H9 (cell line): Measurements from ENCODE around the gene KRCC1. TPM values are rescaled to one million over a fixed set of nuclear protein-coding genes. Genes with fewer than 3 reads are reported as not detected.
"Not testable (repeated sequence)": the region's sequence is repeated elsewhere in the genome, so short reads cannot be mapped to it uniquely, and the experiment has no call there.

Source experiments
- DNase-seq: peaks from one replicate; pipeline ENCODE4 v3.0.0-alpha.2; 2017
- H2AFZ ChIP-seq: one replicate; pipeline ENCODE4 v1.6.1; 2013; ENCODE audit warnings: mild to moderate bottlenecking, low read length, control low read depth, moderate library complexity
- H2AK5ac ChIP-seq: 2 replicates; pipeline ENCODE4 v1.6.1; 2013; ENCODE audit warnings: low read length, control low read depth, mixed read lengths; ENCODE audit not compliant: insufficient read length
- H2BK120ac ChIP-seq: one replicate; pipeline ENCODE4 v1.6.1; 2013; ENCODE audit warnings: low read depth, mild to moderate bottlenecking, low read length, control low read depth, inconsistent platforms; ENCODE audit not compliant: poor library complexity, severe bottlenecking
- H2BK12ac ChIP-seq: 2 replicates; pipeline ENCODE4 v1.6.1; 2013; ENCODE audit warnings: low read length, control low read depth, mixed read lengths, low read depth; ENCODE audit not compliant: insufficient read length
- H2BK15ac ChIP-seq: 2 replicates; pipeline ENCODE4 v1.6.1; 2013; ENCODE audit warnings: low read depth, low read length, control low read depth
- H2BK20ac ChIP-seq: one replicate; pipeline ENCODE4 v1.6.1; 2013; ENCODE audit warnings: low read depth, mild to moderate bottlenecking, low read length, control low read depth, inconsistent platforms; ENCODE audit not compliant: poor library complexity, severe bottlenecking
- H2BK5ac ChIP-seq: 2 replicates; pipeline ENCODE4 v1.6.1; 2013; ENCODE audit warnings: low read length, control low read depth, mixed read lengths; ENCODE audit not compliant: insufficient read length
- H3K14ac ChIP-seq: 2 replicates; pipeline ENCODE4 v1.6.1; 2013; ENCODE audit warnings: low read length, control low read depth; ENCODE audit not compliant: insufficient read depth
- H3K18ac ChIP-seq: 2 replicates; pipeline ENCODE4 v1.6.1; 2013; ENCODE audit warnings: low read depth, mild to moderate bottlenecking, mixed read lengths, low read length, control low read depth; ENCODE audit not compliant: insufficient read length
- H3K23ac ChIP-seq: 2 replicates; pipeline ENCODE4 v1.6.1; 2013; ENCODE audit warnings: low read length, control low read depth, mixed read lengths, low read depth; ENCODE audit not compliant: insufficient read length
- H3K23me2 ChIP-seq: 2 replicates; pipeline ENCODE4 v1.6.1; 2013; ENCODE audit warnings: low read depth, mild to moderate bottlenecking, mixed read lengths, low read length, control low read depth; ENCODE audit not compliant: insufficient read length, poor library complexity, severe bottlenecking
- H3K27ac ChIP-seq: 2 replicates; pipeline ENCODE4 v1.5.1; 2013; ENCODE audit warnings: low read length, control low read depth, mixed read lengths, low read depth; ENCODE audit not compliant: insufficient read length
- H3K27me3 ChIP-seq: 2 replicates; pipeline ENCODE4 v1.6.1; 2013; ENCODE audit warnings: low read length, control low read depth, inconsistent platforms; ENCODE audit not compliant: insufficient read depth
- H3K4ac ChIP-seq: 2 replicates; pipeline ENCODE4 v1.6.1; 2013; ENCODE audit warnings: low read depth, mild to moderate bottlenecking, control low read depth, inconsistent platforms, low read length, moderate library complexity
- H3K4me1 ChIP-seq: 2 replicates; pipeline ENCODE4 v1.6.1; 2013; ENCODE audit warnings: low read length, control low read depth, inconsistent platforms; ENCODE audit not compliant: insufficient read depth
- H3K4me2 ChIP-seq: 2 replicates; pipeline ENCODE4 v1.6.1; 2013; ENCODE audit warnings: low read length, control low read depth, mixed read lengths; ENCODE audit not compliant: insufficient read length, insufficient read depth
- H3K56ac ChIP-seq: 2 replicates; pipeline ENCODE4 v1.6.1; 2013; ENCODE audit warnings: low read depth, mild to moderate bottlenecking, mixed read lengths, low read length, control low read depth; ENCODE audit not compliant: insufficient read length
- H3K79me1 ChIP-seq: 2 replicates; pipeline ENCODE4 v1.6.1; 2013; ENCODE audit warnings: low read depth, mild to moderate bottlenecking, moderate library complexity, low read length, control low read depth, inconsistent platforms; ENCODE audit not compliant: insufficient read depth, poor library complexity, severe bottlenecking
- H3K79me2 ChIP-seq: 2 replicates; pipeline ENCODE4 v1.6.1; 2013; ENCODE audit warnings: low read length, control low read depth, inconsistent platforms; ENCODE audit not compliant: insufficient read depth
- H3K9ac ChIP-seq: 2 replicates; pipeline ENCODE4 v1.6.1; 2013; ENCODE audit warnings: low read length, control low read depth, mixed read lengths; ENCODE audit not compliant: insufficient read length; ENCODE audit errors: extremely low read depth
- H3K9me3 ChIP-seq: one replicate; pipeline ENCODE4 v1.6.1; 2013; ENCODE audit warnings: low read depth, low read length, inconsistent platforms; ENCODE audit not compliant: control insufficient read depth
- H3T11ph ChIP-seq: one replicate; pipeline ENCODE4 v1.6.1; 2013; ENCODE audit warnings: mild to moderate bottlenecking, low read length, control low read depth, inconsistent platforms
- H4K20me1 ChIP-seq: one replicate; pipeline ENCODE4 v1.6.1; 2013; ENCODE audit not compliant: control insufficient read depth, insufficient read length, insufficient read depth
- H4K5ac ChIP-seq: 2 replicates; pipeline ENCODE4 v1.6.1; 2013; ENCODE audit warnings: low read depth, mild to moderate bottlenecking, mixed read lengths, low read length, control low read depth; ENCODE audit not compliant: insufficient read length
- H4K8ac ChIP-seq: replicated peaks from 2 replicates; pipeline ENCODE4 v1.6.1; 2013; ENCODE audit warnings: low read length, control low read depth, mixed read lengths, low read depth; ENCODE audit not compliant: insufficient read length
- H4K91ac ChIP-seq: 2 replicates; pipeline ENCODE4 v1.6.1; 2013; ENCODE audit warnings: low read depth, mild to moderate bottlenecking, moderate library complexity, mixed read lengths, low read length, control low read depth; ENCODE audit not compliant: insufficient read length
- H3K27ac Mint-ChIP-seq, 3 experiments: 2 replicates in 2 of 3; 3 replicates in 1 of 3; pipeline ENCODE4 v1.8.0; 2020 to 2021; ENCODE audit warnings: mixed read lengths in 3 of 3, mild to moderate bottlenecking in 1 of 3, moderate library complexity in 1 of 3
- H3K27me3 Mint-ChIP-seq: 2 replicates; pipeline ENCODE4 v1.8.0; 2021; ENCODE audit warnings: low read depth, mild to moderate bottlenecking, moderate library complexity, mixed read lengths
- H3K36me3 Mint-ChIP-seq, 3 experiments: 2 replicates in 2 of 3; 3 replicates in 1 of 3; pipeline ENCODE4 v1.8.0; 2020 to 2021; ENCODE audit warnings: low read depth in 3 of 3, mixed read lengths in 3 of 3; ENCODE audit not compliant: insufficient read depth in 1 of 3
- H3K4me1 Mint-ChIP-seq, 2 experiments: 2 replicates each; pipeline ENCODE4 v1.8.0; 2020; ENCODE audit warnings: mixed read lengths in 2 of 2
- H3K4me3 Mint-ChIP-seq, 2 experiments: 2 replicates in 1 of 2; 3 replicates in 1 of 2; pipeline ENCODE4 v1.8.0; 2020 to 2021; ENCODE audit warnings: mild to moderate bottlenecking in 2 of 2, mixed read lengths in 2 of 2, moderate library complexity in 1 of 2
- H3K9me3 Mint-ChIP-seq, 2 experiments: 2 replicates in 1 of 2; 3 replicates in 1 of 2; pipeline ENCODE4 v1.8.0; 2020; ENCODE audit warnings: mild to moderate bottlenecking in 2 of 2, mixed read lengths in 2 of 2, moderate library complexity in 1 of 2
- WGBS: extraction: QIAGEN DNeasy Blood & Tissue Kit; methylation state at CpG from one replicate; pipeline ENCODE4 v1.1.7; 2013; ENCODE audit warnings: missing lambda C conversion rate, low lambda C conversion rate, mixed read lengths; ENCODE audit not compliant: insufficient read length; ENCODE audit errors: extremely low coverage; 5-methylcytosine and 5-hydroxymethylcytosine counted together
- total RNA-seq: library from RNA; stranded (reverse); gene quantifications from 2 replicates; pipeline ENCODE4 v1.2.1, GENCODE V29; 2021
- TF ChIP-seq, protein P1 (sequence below): fragments of 200-600 bp; sonication (generic); conservative IDR thresholded peaks from 3 replicates; pipeline ENCODE4 v1.8.0; 2021; ENCODE audit warnings: antibody characterized with exemption, mild to moderate bottlenecking

The KRCC1 gene
- total RNA-seq, 1 experiment from 2014 or later: 8.2 TPM

DNA sequence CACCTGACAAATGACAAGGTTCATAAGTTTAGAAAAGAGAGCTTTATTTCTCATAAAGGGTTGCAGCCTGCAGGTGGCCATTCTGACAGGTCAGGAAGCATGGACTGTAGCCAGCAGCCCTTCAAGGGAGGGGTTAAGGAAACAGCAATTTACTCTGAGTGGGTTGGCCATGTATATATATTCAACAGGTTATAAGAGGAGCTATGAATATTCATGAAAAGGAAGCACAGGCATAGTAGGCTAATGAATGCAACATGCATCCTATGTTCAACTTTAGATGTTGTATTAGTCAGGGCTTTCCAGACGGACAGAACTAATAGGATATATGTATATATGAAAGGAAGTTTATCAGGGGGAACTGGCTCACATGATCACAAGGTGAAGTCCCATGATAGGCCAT lies 59.8 kb downstream of the KRCC1 start:
- Histone ChIP-seq H4K20me1 (no peaks in the 10 kb centered on the region), H3K23me2 (no peaks in the 10 kb centered on the region), H2BK20ac (no peak overlapping the region), H2AK5ac (no peak overlapping the region), H2BK120ac (no peak overlapping the region), H3K4me1 (no peaks in the 10 kb centered on the region), H3K23ac (no peak overlapping the region), H2BK15ac (no peak overlapping the region), H3K27ac (no peak overlapping the region), H3K27me3 (no peaks in the 10 kb centered on the region), H4K5ac (no peak overlapping the region), H2BK12ac (no peak overlapping the region), H3K4me2 (no peak overlapping the region), H2BK5ac (no peak overlapping the region), H2AFZ (no peak overlapping the region), H3K79me2 (no peaks in the 10 kb centered on the region), H4K8ac (no peak overlapping the region), H3K9me3 (no peaks in the 10 kb centered on the region), H3T11ph (no peak overlapping the region), H3K4ac (no peak overlapping the region), H3K79me1 (no peaks in the 10 kb centered on the region), H3K56ac (no peak overlapping the region), H3K9ac (no peak overlapping the region), H4K91ac (no peak overlapping the region), H3K18ac (no peak overlapping the region), H3K14ac (no peak overlapping the region)
- H3K9me3 Mint-ChIP-seq: no peaks in the 10 kb centered on the region
- no peak for DNase-seq
- no peaks in the 10 kb centered on the region for H3K4me1 Mint-ChIP-seq
- WGBS: no CpG with 5 or more reads among the region's 1 CpG
- H3K4me3 Mint-ChIP-seq: no peak overlapping the region
- H3K36me3 Mint-ChIP-seq: no peaks in the 10 kb centered on the region
- no peak overlapping the region for H3K27ac Mint-ChIP-seq
- H3K27me3 Mint-ChIP-seq: no peaks in the 10 kb centered on the region
- TF ChIP-seq, protein P1, sequence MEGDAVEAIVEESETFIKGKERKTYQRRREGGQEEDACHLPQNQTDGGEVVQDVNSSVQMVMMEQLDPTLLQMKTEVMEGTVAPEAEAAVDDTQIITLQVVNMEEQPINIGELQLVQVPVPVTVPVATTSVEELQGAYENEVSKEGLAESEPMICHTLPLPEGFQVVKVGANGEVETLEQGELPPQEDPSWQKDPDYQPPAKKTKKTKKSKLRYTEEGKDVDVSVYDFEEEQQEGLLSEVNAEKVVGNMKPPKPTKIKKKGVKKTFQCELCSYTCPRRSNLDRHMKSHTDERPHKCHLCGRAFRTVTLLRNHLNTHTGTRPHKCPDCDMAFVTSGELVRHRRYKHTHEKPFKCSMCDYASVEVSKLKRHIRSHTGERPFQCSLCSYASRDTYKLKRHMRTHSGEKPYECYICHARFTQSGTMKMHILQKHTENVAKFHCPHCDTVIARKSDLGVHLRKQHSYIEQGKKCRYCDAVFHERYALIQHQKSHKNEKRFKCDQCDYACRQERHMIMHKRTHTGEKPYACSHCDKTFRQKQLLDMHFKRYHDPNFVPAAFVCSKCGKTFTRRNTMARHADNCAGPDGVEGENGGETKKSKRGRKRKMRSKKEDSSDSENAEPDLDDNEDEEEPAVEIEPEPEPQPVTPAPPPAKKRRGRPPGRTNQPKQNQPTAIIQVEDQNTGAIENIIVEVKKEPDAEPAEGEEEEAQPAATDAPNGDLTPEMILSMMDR: no peak

DNA sequence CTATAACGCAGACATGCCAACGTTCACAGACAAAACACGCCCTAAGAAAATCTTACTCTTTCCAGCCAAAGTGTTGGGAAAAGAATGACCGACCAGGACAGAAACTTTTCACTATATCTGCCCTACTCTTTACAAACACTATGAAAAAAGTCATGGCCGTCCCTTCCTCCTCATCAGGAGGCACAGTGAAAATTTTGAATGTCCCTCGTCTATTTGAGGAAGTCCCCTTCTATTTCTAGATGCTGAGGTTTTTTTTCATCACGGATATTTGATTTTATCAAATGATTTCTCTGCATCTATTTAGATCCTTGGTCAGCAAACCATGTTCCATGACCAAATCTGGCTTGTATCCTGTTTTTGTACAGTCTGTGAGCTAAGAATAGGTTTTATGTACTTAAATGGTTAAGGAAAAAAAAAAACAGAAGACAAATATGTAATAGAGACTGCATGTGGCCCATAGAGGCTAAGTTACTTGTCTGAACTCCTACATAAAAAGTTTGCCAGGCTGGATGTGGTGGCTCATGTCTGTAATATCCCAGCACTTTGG lies 61.2 kb downstream of the KRCC1 start:
- not testable (repeated sequence) for H3K56ac ChIP-seq, H3T11ph ChIP-seq, H3K23ac ChIP-seq, H3K4me1 Mint-ChIP-seq, H3K4me3 Mint-ChIP-seq, H3K18ac ChIP-seq, H3K4me2 ChIP-seq, H3K4me1 ChIP-seq, H3K27ac Mint-ChIP-seq, H3K9ac ChIP-seq, H2BK20ac ChIP-seq, H3K9me3 Mint-ChIP-seq, H2BK15ac ChIP-seq, H3K27me3 ChIP-seq, H2AFZ ChIP-seq, H3K14ac ChIP-seq, H3K23me2 ChIP-seq, H4K8ac ChIP-seq, H4K91ac ChIP-seq, H3K36me3 Mint-ChIP-seq, H3K27me3 Mint-ChIP-seq, H3K9me3 ChIP-seq, H4K5ac ChIP-seq, DNase-seq, H3K4ac ChIP-seq, H3K27ac ChIP-seq, H2AK5ac ChIP-seq, H3K79me2 ChIP-seq, H4K20me1 ChIP-seq, H3K79me1 ChIP-seq, H2BK120ac ChIP-seq, H2BK12ac ChIP-seq, H2BK5ac ChIP-seq
- WGBS: no CpG with 5 or more reads among the region's 7 CpGs
